NCI-H2107 (cell line): Measurements from ENCODE around the gene CCAR1.
"Not testable (repeated sequence)": the region's sequence is repeated elsewhere in the genome, so short reads cannot be mapped to it uniquely, and the experiment has no call there.

Source experiments
- DNase-seq: peaks from one replicate; lab custom pipeline; 2025; lab: John Stamatoyannopoulos, UW

The CCAR1 gene

DNA sequence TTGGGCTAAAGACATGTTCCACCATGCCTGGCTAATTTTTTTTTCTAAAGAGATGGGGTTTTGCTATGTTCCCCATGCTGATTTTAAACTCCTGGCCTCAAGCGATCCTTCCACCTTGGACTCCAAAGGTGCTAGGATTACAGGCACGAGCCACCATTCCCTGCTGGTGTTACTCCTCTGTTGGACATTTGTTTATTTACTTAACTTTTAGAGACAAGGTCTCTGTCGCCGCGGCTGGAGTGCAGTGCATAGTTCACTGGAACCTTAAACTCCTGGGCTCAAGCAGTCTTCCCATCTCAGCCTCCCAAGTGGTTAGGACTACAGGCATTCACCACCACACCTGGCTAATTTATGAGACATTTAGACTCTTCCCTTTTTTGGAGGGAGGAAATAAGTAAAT, 38.9 kb downstream of the CCAR1 start:
- no peak for DNase-seq

- not testable (repeated sequence) for DNase-seq
Observed at GRCh38 chr10:68767407-68767806, 46.4 kb downstream of the CCAR1 start.

GRCh38 chr10:68781613-68782574, 60.9 kb downstream of the CCAR1 start:
- no peak for DNase-seq

- DNase-seq: no peak
Observed at GRCh38 chr10:68784476-68784875, 63.4 kb downstream of the CCAR1 start.

GRCh38 chr10:68787813-68788212, 66.8 kb downstream of the CCAR1 start:
- DNase-seq: no peak

DNA sequence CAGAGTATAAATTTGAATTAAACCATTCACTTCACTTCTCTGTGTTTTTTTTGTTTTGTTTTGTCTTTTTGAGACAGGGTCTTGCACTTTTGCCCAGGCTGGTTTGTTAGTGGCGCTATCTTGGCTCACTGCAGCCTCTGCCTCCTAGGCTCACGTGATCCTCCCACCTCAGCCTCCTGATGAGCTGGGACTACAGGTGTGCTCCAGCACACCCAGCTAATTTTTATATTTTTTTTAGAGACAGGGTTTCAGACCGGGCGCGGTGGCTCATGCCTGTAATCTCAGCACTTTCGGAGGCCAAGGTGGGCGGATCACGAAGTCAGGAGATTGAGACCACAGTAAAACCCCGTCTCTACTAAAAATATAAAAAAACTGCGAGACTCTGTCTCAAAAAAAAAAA, 69.4 kb downstream of the CCAR1 start:
- no peak for DNase-seq

- DNase-seq: no peak
Observed at GRCh38 chr10:68792115-68792514, 71.1 kb downstream of the CCAR1 start.

DNA sequence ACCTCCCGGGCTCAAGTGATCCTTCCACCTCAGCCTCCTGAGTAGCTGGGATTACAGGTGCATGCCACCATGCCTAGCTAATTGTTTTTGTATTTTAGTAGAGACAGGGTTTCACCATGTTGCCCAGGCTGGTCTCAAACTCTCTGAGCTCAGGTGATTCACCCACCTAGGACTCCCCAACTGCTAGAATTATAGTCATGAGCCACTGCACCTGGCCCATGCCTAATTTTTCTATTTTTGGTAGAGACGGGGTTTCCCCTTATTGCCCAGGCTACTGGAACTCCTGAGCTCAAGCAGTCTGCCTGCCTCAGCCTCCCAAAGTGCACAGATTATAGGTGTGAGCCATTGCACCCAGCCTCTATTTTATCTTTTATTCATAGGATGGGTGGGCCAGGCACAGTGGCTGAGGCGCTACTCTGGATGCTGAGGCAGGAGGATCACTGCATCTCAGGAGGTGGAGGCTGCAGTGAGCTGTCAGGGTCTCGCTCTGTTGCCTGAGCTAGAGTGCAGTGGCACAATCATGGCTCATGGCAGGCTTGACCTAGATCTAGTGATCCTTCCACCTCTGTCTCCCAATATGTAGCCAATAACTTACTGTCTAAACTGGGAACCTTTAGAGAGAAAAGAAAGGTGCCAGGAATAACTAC, 75.0 kb downstream of the CCAR1 start:
- no peak for DNase-seq

- no peak for DNase-seq
Observed at GRCh38 chr10:68796605-68797004, 75.6 kb downstream of the CCAR1 start.

DNA sequence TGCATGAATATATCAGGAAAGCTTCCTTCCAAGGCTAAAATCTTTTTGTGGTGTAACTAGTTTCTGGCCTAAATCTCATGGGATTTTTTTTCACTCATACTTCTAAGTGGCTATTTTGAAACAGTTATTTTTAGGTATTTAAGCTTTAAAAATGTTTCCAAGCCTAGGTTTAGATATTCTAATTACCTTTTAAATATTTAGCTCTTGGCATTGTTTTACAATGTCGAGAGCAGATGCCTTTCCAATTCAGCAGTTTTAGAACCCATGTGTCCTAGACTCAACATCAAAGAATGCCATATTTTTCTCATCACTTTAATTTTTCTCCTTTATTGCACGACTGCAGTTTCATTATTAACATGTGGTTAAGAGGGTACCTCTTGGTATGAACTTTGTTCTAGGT, 79.2 kb downstream of the CCAR1 start:
- no peak for DNase-seq

DNA sequence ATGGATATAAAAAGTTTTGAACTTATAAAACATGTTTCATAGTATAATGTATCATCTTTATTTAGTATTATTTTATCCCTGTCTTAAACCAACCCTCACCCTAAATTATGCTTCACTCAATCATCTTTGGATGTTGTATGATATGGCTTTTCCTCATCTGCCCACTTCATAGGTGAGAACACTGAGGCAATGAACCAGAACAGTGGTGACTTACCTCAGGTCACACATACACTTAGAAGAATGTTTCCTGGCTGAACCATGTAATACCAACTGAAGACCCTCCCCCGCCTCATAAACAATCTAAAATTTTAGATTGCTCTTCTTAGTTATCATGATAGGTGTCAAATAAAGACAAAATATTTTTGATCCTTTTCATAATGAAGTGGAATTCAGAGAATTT, 83.7 kb downstream of the CCAR1 start:
- no peak for DNase-seq

DNA sequence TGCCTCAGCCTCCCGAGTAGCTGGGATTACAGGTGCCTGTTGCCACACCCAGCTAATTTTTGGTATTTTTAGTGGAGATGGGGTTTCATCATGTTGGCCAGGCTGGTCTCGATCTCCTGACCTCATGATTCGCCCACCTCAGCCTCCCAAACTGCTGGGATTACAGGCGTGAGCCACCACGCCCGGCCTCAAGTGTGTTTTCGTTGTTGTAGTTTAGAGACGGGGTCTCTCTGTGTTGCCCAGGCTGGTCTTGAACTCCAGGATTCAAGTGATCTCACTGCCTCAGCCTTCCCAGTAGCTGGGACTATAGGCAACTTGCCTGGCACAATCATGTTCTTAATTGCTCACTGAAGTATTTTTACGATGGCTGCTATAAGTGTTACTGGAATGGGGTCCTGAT, 89.8 kb downstream of the CCAR1 start:
- DNase-seq: not testable (repeated sequence)

DNA sequence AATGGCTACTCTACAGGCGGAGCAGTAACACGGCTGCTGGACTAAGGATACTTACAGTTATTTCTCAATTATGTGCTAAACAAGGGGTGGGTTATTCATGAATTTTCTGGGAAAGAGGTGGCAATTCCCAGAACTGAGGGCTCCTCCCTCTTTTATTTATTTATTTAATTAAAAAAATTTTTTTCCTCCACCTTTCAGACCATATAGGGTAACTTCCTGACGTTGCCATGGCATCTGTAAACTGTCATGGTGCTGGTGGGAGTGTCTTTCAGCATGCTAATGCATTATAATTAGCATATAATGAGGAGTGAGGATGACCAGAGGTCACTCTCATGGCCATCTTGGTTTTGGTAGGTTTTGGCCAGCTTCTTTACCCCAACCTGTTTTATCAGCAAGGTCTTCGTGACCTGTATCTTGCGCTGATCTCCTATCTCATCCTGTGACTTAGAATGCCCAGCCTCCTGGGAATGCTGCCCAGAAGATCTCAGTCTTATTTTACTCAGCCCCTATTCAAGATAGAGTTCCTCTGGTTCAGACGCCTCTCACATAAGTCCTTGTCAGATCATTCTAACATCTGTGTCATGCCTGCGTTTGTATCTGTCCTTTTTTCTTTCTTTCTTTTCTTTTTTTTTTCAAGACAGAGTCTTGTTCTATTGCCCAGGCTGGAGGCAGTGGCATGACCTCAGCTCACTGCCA, 90.4 kb downstream of the CCAR1 start:
- no peak for DNase-seq

DNA sequence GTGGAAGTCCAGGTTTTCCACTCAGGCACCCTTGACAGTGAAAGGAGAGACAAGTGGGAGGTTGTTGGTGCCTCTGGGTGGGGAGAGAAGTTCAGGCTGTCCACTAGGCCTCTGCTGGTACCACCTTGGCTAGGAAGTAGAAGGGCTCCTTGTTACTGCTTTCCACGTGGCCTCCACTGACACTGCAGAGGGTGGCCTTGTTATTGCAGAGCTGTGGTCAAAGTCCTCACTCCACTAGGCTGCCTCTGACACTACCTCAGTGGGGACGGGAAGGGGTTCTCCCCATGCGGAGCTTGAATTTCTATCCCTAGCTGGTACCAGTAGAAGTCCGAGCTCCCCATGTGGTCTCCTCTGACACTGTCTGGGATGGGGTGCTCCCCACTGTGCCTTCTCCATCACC, 91.4 kb downstream of the CCAR1 start:
- no peak for DNase-seq

DNA sequence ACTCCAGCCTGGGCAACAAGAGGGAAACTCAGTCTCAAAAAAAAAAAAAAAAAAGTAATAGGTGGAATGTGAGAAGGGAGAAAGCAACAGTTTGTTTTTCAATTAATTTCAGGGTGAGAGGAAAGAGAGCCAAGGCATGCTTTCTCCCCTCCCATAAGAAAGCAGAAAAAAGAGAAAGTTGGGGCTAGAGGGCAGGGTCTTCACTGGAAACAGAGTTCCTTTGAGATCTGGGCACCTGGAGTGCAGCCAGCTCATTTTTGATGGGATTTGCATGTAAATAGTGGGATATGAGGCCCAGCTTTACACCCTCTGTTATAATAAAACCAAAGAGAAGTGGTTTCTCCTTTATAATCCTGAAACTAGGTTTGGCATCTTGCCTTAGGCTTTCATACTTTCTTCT, 92.5 kb downstream of the CCAR1 start:
- no peak for DNase-seq

DNA sequence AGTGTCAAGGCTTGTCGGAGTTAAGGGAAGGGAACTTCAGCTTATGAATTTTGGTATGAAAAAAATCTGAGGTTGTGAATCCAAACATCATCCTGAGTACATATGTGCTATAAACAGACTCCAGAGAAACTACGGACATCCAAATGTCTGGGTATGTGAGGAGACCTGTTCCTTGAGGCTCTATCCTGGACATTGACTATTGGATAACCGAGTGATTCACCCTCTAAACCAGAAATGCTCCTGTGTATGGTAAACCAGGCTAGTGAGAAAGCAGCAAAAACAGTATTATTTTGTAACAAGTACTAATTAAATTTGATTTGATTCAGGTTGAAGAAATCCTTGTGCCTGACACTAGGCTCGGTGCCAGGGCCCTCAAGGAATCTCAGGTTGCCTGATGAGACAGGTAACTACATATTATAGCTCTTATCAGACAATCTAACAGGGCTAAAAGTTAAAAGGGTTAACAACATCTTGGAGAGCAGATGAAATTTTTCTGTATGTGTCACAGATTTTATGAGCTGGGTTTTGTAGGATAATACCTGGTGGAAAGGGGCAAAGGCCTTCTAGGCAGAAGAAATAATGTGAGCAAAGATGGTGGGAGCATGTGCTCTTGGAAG, 95.9 kb downstream of the CCAR1 start:
- no peak for DNase-seq

DNA sequence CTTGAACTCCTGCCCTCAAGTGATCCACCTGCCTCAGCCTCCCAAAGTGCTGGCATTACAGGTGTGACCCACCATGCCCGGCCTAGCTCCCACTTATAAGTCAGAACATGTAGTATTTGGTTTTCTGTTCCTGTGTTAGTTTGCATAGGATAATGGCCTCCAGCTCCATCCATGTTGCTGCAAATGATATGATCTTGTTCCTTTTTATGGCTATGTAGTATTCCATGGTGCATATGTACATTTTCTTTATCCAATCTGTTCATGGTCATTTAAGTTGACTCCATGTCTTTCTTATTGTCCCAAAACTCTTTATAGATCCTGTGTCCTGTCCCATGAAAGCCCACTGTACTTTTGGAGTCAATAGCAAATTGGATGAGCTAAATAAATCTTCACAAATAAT, 99.3 kb downstream of the CCAR1 start:
- DNase-seq: not testable (repeated sequence)

GRCh38 chr10:68822626-68823025, 101.6 kb downstream of the CCAR1 start:
- not testable (repeated sequence) for DNase-seq

- peak; percentile 21 for DNase-seq
Observed at GRCh38 chr10:68826764-68827591, 105.9 kb downstream of the CCAR1 start, which contains the start of gene STOX1. STOX1 (plus strand) TSS chr10:68827531; CDS start chr10:68827624, 93 bp downstream.

- not testable (repeated sequence) for DNase-seq
Observed at GRCh38 chr10:68827592-68827959, 106.5 kb downstream of the CCAR1 start.

DNA sequence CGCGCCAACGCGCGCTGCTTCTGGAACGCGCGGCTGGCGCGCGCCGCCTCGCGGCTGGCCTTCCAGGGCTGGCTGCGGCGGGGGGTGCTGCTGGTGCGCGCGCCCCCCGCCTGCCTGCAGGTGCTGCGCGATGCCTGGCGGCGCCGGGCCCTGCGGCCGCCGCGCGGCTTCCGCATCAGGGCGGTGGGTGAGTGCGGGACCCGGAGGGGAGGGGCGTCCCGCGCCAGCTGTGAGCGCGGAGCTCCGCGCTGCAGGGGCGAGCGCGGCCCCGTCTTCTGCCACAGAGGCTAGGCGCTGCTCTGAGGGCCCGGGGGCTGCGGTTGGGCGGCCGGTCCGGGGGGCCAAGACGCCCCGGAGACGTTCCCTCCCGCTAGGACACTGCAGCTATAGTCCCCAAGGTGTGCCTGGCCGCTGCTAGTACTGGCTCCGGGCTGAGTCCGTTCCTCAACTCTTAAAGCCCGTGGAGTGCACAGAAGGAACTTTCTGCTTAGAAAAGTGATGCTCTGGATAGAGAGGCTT, 107.1 kb downstream of the CCAR1 start:
- not testable (repeated sequence) for DNase-seq
